ENCODE results near the gene PRKN.

DNA sequence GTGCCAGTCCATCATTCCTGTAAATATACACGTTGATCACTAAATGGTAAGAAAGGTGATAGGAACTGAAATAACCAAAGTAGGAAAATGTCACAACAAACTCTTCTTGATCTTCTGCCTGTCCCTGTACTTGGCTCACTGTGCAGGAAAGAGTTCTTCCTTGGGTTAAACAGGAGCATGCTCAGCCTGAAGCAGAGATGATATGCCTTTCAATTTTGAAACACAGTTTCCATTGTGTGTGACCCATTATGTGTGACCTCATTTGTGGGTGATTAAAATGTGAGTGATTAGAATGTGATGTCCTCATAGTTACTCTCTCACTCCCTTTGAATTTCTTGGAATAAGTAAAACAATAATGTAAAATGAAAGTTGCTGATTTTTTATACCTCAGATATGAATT lies 1026.5 kb downstream of the PRKN start:
- TF ChIP-seq GATA2 (IDR thresholded peaks at IDR 0.05; ENCODE audit: low read depth, low read length) (no peak), GATA3 (IDR thresholded peaks at IDR 0.05; ENCODE audit: low read depth, low read length) (no peak)
